ENCODE measurements around the gene LTBP1.

LTBP1 gene

DNA sequence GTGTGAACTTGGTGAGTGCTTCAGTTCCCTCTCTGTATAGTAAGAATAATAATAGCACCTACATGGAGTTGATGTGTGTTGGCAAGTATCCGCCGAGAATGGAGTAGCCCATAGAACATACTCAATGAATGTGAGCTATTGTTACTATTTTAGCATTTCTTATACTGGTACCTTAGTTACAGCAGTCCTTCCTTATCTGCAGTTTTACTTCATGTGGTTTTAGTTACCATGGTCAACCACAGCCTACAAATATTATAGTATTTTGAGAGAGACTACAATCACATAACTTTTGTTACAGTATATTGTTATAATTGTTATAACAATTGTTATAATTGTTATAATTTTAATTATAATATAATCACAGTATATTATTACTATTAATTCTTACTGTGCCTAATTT is 377.2 kb downstream of the LTBP1 start:
- no peak overlapping the region for H2BK120ac ChIP-seq (ENCODE audit: low read depth, low read length)
- no peak overlapping the region for H3K4ac ChIP-seq (ENCODE audit: low read depth in 1 of 2, low read length in 2 of 2)
- H4K91ac ChIP-seq (ENCODE audit: low read length), result no peak overlapping the region
- no peak overlapping the region for H3K4me3 ChIP-seq (ENCODE audit: insufficient read depth in 1 of 2, low read depth in 1 of 2, low read length in 2 of 2)
- no peak for DNase-seq
- no peaks in the 10 kb centered on the region for H3K79me1 ChIP-seq (replicated peaks; ENCODE audit: low read length, poor library complexity, severe bottlenecking)
- WGBS, result no CpG with 5 or more reads among the region's 2 CpGs
- no peaks in the 10 kb centered on the region for H3K27me3 ChIP-seq (ENCODE audit: control insufficient read depth in 1 of 2, insufficient read depth in 1 of 2, low read length in 2 of 2)
- H3K23ac ChIP-seq (ENCODE audit: low read length in 2 of 2), result no peak overlapping the region
- no peak overlapping the region for H2BK5ac ChIP-seq (ENCODE audit: low read depth, low read length, poor library complexity, severe bottlenecking)
- H3K18ac ChIP-seq (ENCODE audit: low read depth in 1 of 2, low read length in 2 of 2), result no peak overlapping the region
- H3K4me1 ChIP-seq (ENCODE audit: control insufficient read depth, insufficient read depth, low read depth, low read length), result peaks cover 2% of the 10 kb centered on the region
- H2BK12ac ChIP-seq (ENCODE audit: low read length in 2 of 2), result no peak overlapping the region
- no peak overlapping the region for H2AK5ac ChIP-seq (ENCODE audit: low read length, severe bottlenecking)
- no peak overlapping the region for H2BK15ac ChIP-seq (ENCODE audit: low read depth, poor library complexity, severe bottlenecking)
- H3K9ac ChIP-seq (ENCODE audit: low read length), result no peak overlapping the region
- no peak overlapping the region for H3K14ac ChIP-seq (ENCODE audit: low read length in 2 of 2)
- no peak overlapping the region for H4K8ac ChIP-seq (ENCODE audit: low read length)
- H3K9me3 ChIP-seq (ENCODE audit: control insufficient read depth, low read length), result no peaks in the 10 kb centered on the region
- no peak overlapping the region for H3K4me2 ChIP-seq (ENCODE audit: low read length, poor library complexity, severe bottlenecking)
- H3K36me3 ChIP-seq (ENCODE audit: control insufficient read depth in 1 of 2, insufficient read depth in 2 of 2, low read depth in 1 of 2, low read length in 2 of 2), result peaks cover 0 to 8% of the 10 kb centered on the region in 2 experiments
- H2AFZ ChIP-seq (ENCODE audit: low read depth, low read length), result no peak overlapping the region
- no peak overlapping the region for H3K27ac ChIP-seq (ENCODE audit: low read length, poor library complexity, severe bottlenecking)

DNA sequence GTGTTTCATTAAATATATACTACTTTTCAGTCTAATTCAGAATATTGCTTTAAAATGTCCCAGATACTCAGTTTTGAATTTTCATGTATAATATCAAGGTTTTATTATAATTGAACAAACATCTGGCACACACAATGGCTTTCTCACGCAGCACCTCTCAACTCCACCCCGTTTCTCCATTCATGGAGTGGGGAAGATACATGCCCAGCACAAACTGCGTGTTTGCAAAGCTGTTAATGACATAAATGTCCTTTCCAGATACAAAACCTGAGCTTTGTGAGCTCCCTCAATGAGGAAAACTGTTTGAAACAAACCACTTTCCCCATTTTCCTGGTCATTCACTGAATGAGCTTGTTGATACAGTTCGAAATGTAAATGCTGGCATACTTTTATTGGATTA is 379.3 kb downstream of the LTBP1 start:
- no peak overlapping the region for H3K9ac ChIP-seq (ENCODE audit: low read length)
- peaks cover 0 to 8% of the 10 kb centered on the region in 2 experiments for H3K36me3 ChIP-seq (ENCODE audit: control insufficient read depth in 1 of 2, insufficient read depth in 2 of 2, low read depth in 1 of 2, low read length in 2 of 2)
- H2BK5ac ChIP-seq (ENCODE audit: low read depth, low read length, poor library complexity, severe bottlenecking), result no peak overlapping the region
- no peak overlapping the region for H2BK12ac ChIP-seq (ENCODE audit: low read length in 2 of 2)
- H2AK5ac ChIP-seq (ENCODE audit: low read length, severe bottlenecking), result no peak overlapping the region
- no peaks in the 10 kb centered on the region for H3K9me3 ChIP-seq (ENCODE audit: control insufficient read depth, low read length)
- WGBS, result 100% methylated on average over 3 of the region's 4 CpGs
- no peak overlapping the region for H2AFZ ChIP-seq (ENCODE audit: low read depth, low read length)
- no peak overlapping the region for H2BK120ac ChIP-seq (ENCODE audit: low read depth, low read length)
- H4K91ac ChIP-seq (ENCODE audit: low read length), result no peak overlapping the region
- H2BK15ac ChIP-seq (ENCODE audit: low read depth, poor library complexity, severe bottlenecking), result no peak overlapping the region
- H3K27me3 ChIP-seq (ENCODE audit: control insufficient read depth in 1 of 2, insufficient read depth in 1 of 2, low read length in 2 of 2), result no peaks in the 10 kb centered on the region
- H4K8ac ChIP-seq (ENCODE audit: low read length), result no peak overlapping the region
- H3K23ac ChIP-seq (ENCODE audit: low read length in 2 of 2), result no peak overlapping the region
- no peak overlapping the region for H3K18ac ChIP-seq (ENCODE audit: low read depth in 1 of 2, low read length in 2 of 2)
- H3K79me1 ChIP-seq (replicated peaks; ENCODE audit: low read length, poor library complexity, severe bottlenecking), result no peaks in the 10 kb centered on the region
- no peak overlapping the region for H3K14ac ChIP-seq (ENCODE audit: low read length in 2 of 2)
- no peak overlapping the region for H3K4ac ChIP-seq (ENCODE audit: low read depth in 1 of 2, low read length in 2 of 2)
- no peak overlapping the region for H3K4me3 ChIP-seq (ENCODE audit: insufficient read depth in 1 of 2, low read depth in 1 of 2, low read length in 2 of 2)
- no peak overlapping the region for H3K27ac ChIP-seq (ENCODE audit: low read length, poor library complexity, severe bottlenecking)
- no peak for DNase-seq
- H3K4me1 ChIP-seq (ENCODE audit: control insufficient read depth, insufficient read depth, low read depth, low read length), result peaks cover 2% of the 10 kb centered on the region
- no peak overlapping the region for H3K4me2 ChIP-seq (ENCODE audit: low read length, poor library complexity, severe bottlenecking)

DNA sequence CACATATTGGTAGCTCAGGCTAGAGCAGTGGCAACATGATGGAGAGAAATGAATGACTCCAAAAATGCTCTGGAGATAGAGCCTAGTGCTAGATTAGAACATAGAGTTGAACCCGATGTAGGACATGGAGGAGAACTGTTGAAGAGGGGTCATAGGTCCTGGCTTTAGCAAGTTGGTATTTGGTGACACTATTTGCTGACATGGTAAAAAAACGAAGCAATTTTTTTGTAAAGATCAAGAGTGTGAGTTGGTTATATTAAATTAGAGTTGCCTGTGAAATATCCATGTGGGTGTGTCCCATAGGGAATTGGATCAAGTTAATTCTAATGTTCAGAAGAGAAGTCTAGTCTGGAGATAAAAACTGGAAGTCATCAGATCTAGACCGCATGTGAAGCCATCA is 386.7 kb downstream of the LTBP1 start:
- no peaks in the 10 kb centered on the region for H3K4me1 ChIP-seq (ENCODE audit: control insufficient read depth, insufficient read depth, low read depth, low read length)
- H3K4me2 ChIP-seq (ENCODE audit: low read length, poor library complexity, severe bottlenecking), result no peak overlapping the region
- H2AFZ ChIP-seq (ENCODE audit: low read depth, low read length), result no peak overlapping the region
- no peak overlapping the region for H3K23ac ChIP-seq (ENCODE audit: low read length in 2 of 2)
- H2AK5ac ChIP-seq (ENCODE audit: low read length, severe bottlenecking), result no peak overlapping the region
- H4K8ac ChIP-seq (ENCODE audit: low read length), result no peak overlapping the region
- H3K9ac ChIP-seq (ENCODE audit: low read length), result no peak overlapping the region
- no peak overlapping the region for H2BK12ac ChIP-seq (ENCODE audit: low read length in 2 of 2)
- no peak overlapping the region for H3K18ac ChIP-seq (ENCODE audit: low read depth in 1 of 2, low read length in 2 of 2)
- no peak overlapping the region for H2BK15ac ChIP-seq (ENCODE audit: low read depth, poor library complexity, severe bottlenecking)
- H3K14ac ChIP-seq (ENCODE audit: low read length in 2 of 2), result no peak overlapping the region
- no peak for DNase-seq
- H3K27ac ChIP-seq (ENCODE audit: low read length, poor library complexity, severe bottlenecking), result no peak overlapping the region
- 97% methylated on average over 3 of the region's 3 CpGs for WGBS
- no peak overlapping the region for H2BK5ac ChIP-seq (ENCODE audit: low read depth, low read length, poor library complexity, severe bottlenecking)
- no peaks in the 10 kb centered on the region for H3K79me1 ChIP-seq (replicated peaks; ENCODE audit: low read length, poor library complexity, severe bottlenecking)
- no peak overlapping the region for H3K4ac ChIP-seq (ENCODE audit: low read depth in 1 of 2, low read length in 2 of 2)
- no peaks in the 10 kb centered on the region for H3K27me3 ChIP-seq (ENCODE audit: control insufficient read depth in 1 of 2, insufficient read depth in 1 of 2, low read length in 2 of 2)
- H2BK120ac ChIP-seq (ENCODE audit: low read depth, low read length), result no peak overlapping the region
- H3K4me3 ChIP-seq (ENCODE audit: insufficient read depth in 1 of 2, low read depth in 1 of 2, low read length in 2 of 2), result no peak overlapping the region
- H3K36me3 ChIP-seq (ENCODE audit: control insufficient read depth in 1 of 2, insufficient read depth in 2 of 2, low read depth in 1 of 2, low read length in 2 of 2), result peaks cover 0 to 7% of the 10 kb centered on the region in 2 experiments
- no peak overlapping the region for H4K91ac ChIP-seq (ENCODE audit: low read length)
- H3K9me3 ChIP-seq (ENCODE audit: control insufficient read depth, low read length), result no peaks in the 10 kb centered on the region

- Histone ChIP-seq H3K4me2 (ENCODE audit: low read length, poor library complexity, severe bottlenecking) (no peak overlapping the region), H3K23ac (ENCODE audit: low read length in 2 of 2) (no peak overlapping the region), H2AK5ac (ENCODE audit: low read length, severe bottlenecking) (no peak overlapping the region), H2BK12ac (ENCODE audit: low read length in 2 of 2) (no peak overlapping the region), H2BK5ac (ENCODE audit: low read depth, low read length, poor library complexity, severe bottlenecking) (no peak overlapping the region), H3K9ac (ENCODE audit: low read length) (no peak overlapping the region), H3K4ac (ENCODE audit: low read depth in 1 of 2, low read length in 2 of 2) (no peak overlapping the region), H4K8ac (ENCODE audit: low read length) (no peak overlapping the region), H3K27me3 (ENCODE audit: control insufficient read depth in 1 of 2, insufficient read depth in 1 of 2, low read length in 2 of 2) (no peaks in the 10 kb centered on the region), H3K79me1 (replicated peaks; ENCODE audit: low read length, poor library complexity, severe bottlenecking) (no peaks in the 10 kb centered on the region), H3K4me1 (ENCODE audit: control insufficient read depth, insufficient read depth, low read depth, low read length) (no peaks in the 10 kb centered on the region), H3K14ac (ENCODE audit: low read length in 2 of 2) (no peak overlapping the region), H3K18ac (ENCODE audit: low read depth in 1 of 2, low read length in 2 of 2) (no peak overlapping the region), H3K9me3 (ENCODE audit: control insufficient read depth, low read length) (no peaks in the 10 kb centered on the region), H2AFZ (ENCODE audit: low read depth, low read length) (no peak overlapping the region), H2BK120ac (ENCODE audit: low read depth, low read length) (no peak overlapping the region), H4K91ac (ENCODE audit: low read length) (no peak overlapping the region), H2BK15ac (ENCODE audit: low read depth, poor library complexity, severe bottlenecking) (no peak overlapping the region), H3K4me3 (ENCODE audit: insufficient read depth in 1 of 2, low read depth in 1 of 2, low read length in 2 of 2) (no peak overlapping the region), H3K36me3 (ENCODE audit: control insufficient read depth in 1 of 2, insufficient read depth in 2 of 2, low read depth in 1 of 2, low read length in 2 of 2) (peaks cover 0 to 3% of the 10 kb centered on the region in 2 experiments), H3K27ac (ENCODE audit: low read length, poor library complexity, severe bottlenecking) (no peak overlapping the region)
- no peak for DNase-seq
- WGBS, result 96% methylated on average over 4 of the region's 4 CpGs
Observed at GRCh38 chr2:33334083-33334482, 387.3 kb downstream of the LTBP1 start.
